Left ventricle myocardium superior (tissue), 1 donor: ENCODE results near the gene ARHGEF11. TPM values are rescaled to one million over a fixed set of nuclear protein-coding genes. Genes with fewer than 3 reads are reported as not detected.
A peak's percentile ranks its signal among the peaks of the same experiment; 100 is the strongest.

Experiments used
- ATAC-seq: fragments of 200-7000 bp; cut with Tn5 transposase; one replicate; pipeline ENCODE4 v1.9.1; 2020; ENCODE audit warnings: mild to moderate bottlenecking, moderate library complexity
- DNase-seq: peaks from one replicate; pipeline ENCODE4 v3.0.0-alpha.2; 2020
- intact Hi-C: fragments of 100-400 bp; cut with micrococcal nuclease; formaldehyde crosslinking; loops from one replicate; pipeline ENCODE4 v1.11.0; 2022
- microRNA-seq: library from miRNA; unstranded; fragments of <30 nt; microRNA quantifications from one replicate; pipeline ENCODE4 v1.2.0, GENCODE V29; 2020; ENCODE audit warnings: borderline number of aligned reads
- total RNA-seq: library from RNA; stranded (reverse); fragmentation: NEBNext Ultra II Directional; extraction: Animal tissue kit (Norgen Biotek cat#: 25700); gene quantifications from one replicate; pipeline ENCODE4 v1.2.1, GENCODE V29; 2021
- donor health status: DM: no; HTN: yes; CAD: no; lungs with severe emphysema.

The ARHGEF11 gene
- total RNA-seq, 1 donor from 2014 or later = 28.8 TPM

GRCh38 chr1:156893048-156893953, 152.2 kb downstream of the ARHGEF11 start, which contains the start of gene PEAR1:
Gene PEAR1, plus strand, starts transcription at chr1:156893718. Its CDS starts 10,209 bp downstream, at chr1:156903927.
- intact Hi-C loops = no loop called here
- peak; percentile 59 for ATAC-seq

GRCh38 chr1:156892190-156893047, 153.1 kb downstream of the ARHGEF11 start:
- DNase-seq (peak; percentile 96), ATAC-seq (peak; percentile 85)
- intact Hi-C loops = no loop called here

More at GRCh38 chr1:156893048-156893953, 152.2 kb downstream of the ARHGEF11 start, which contains the start of gene PEAR1:
- DNase-seq = peak; percentile 78

GRCh38 chr1:156889802-156890580, 155.6 kb downstream of the ARHGEF11 start:
- ATAC-seq (peak; percentile 32), DNase-seq (peak; percentile 89)
- intact Hi-C loops = loop anchor here (10.0 kb wide), 1 partner anchor 95 kb away; no protein-coding TSS in a partner anchor

- DNase-seq = no peak
- intact Hi-C loops = loop anchor here (10.0 kb wide), 1 partner anchor 93 kb away; no protein-coding TSS in a partner anchor
- no peak for ATAC-seq
Observed at GRCh38 chr1:156887734-156888133, 157.8 kb downstream of the ARHGEF11 start.

GRCh38 chr1:156887317-156887716, 158.2 kb downstream of the ARHGEF11 start:
- ATAC-seq = no peak
- intact Hi-C loops = loop anchor here (10.0 kb wide), 1 partner anchor 93 kb away; no protein-coding TSS in a partner anchor
- no peak for DNase-seq

- DNase-seq = no peak
- intact Hi-C loops = loop anchor here (10.0 kb wide), 1 partner anchor 92 kb away; no protein-coding TSS in a partner anchor
- ATAC-seq = no peak
Observed at GRCh38 chr1:156886583-156887281, 158.8 kb downstream of the ARHGEF11 start.

- ATAC-seq (no peak), DNase-seq (no peak)
- intact Hi-C loops = loop anchor here (10.0 kb wide), 1 partner anchor 91 kb away; no protein-coding TSS in a partner anchor
Observed at GRCh38 chr1:156885880-156886355, 159.6 kb downstream of the ARHGEF11 start.

- peak; percentile 17 for ATAC-seq
- intact Hi-C loops = loop anchor here (10.0 kb wide), 1 partner anchor 91 kb away; no protein-coding TSS in a partner anchor
- DNase-seq = no peak
Observed at GRCh38 chr1:156885314-156885713, 160.2 kb downstream of the ARHGEF11 start.

Small RNA genes lying within 50 kb of the gene (microRNA-seq; reads per million reads assigned to microRNA genes)
- gene MIR765 = not detected

Other genes with a start within 250 kb of the ARHGEF11 start
- 1.0 TPM for gene SH2D2A, start 228.9 kb downstream of the ARHGEF11 start, total RNA-seq
- 0.72 TPM for gene INSRR, start 186.6 kb downstream of the ARHGEF11 start, total RNA-seq
- gene NTRK1, start 184.9 kb downstream of the ARHGEF11 start, total RNA-seq = 0.69 TPM
- 8.2 TPM for gene PEAR1, start 152.0 kb downstream of the ARHGEF11 start, total RNA-seq
- gene LRRC71, start 125.1 kb downstream of the ARHGEF11 start, total RNA-seq = 0.17 TPM
- gene ETV3L, start 54.1 kb upstream of the ARHGEF11 start, total RNA-seq = not detected
- gene ETV3, start 92.7 kb upstream of the ARHGEF11 start, total RNA-seq = 16.8 TPM